Fibroblast of peridontal ligament (primary cell): ENCODE data around the gene CENPW.

ENCODE experiments used
- DNase-seq: peaks from one replicate; pipeline ENCODE4 v3.0.0-alpha.2; 2010; ENCODE audit errors: extremely low read depth

The CENPW gene

DNA sequence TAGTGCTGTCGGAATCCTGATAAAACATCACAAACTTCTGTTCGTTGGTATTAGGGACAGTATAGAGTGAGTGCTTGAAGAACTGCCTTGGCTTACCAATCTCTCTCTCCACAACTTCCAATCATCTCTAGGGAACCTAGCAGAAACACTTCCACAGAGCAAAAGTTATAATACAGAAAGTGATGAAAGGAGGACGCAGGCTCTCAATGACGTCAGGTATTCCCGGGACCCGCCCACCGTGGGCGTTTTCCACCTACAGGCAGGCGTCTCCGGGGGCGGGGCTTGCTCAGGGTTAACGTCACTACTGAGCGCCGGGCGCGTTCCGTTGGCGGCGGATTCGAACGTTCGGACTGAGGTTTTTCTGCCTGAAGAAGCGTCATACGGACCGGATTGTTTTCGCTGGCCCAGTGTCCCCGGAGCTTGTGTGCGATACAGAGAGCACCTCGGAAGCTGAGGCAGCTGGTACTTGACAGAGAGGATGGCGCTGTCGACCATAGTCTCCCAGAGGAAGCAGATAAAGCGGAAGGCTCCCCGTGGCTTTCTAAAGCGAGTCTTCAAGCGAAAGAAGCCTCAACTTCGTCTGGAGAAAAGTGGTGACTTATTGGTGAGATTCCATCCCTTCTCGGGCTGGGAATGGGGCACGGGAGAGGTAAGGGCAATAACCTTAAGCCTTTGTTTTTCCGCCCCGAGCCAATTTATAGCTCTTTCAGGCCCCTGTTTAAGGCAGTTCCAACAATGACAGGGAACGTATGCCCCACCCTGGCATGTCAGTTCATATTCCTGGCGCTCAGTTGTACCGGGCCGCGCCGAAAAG lies at the start of gene CENPW:
TSS of gene CENPW (plus strand) at position 320 of the 814 bp plus-strand sequence. CDS start at position 479, 159 bp downstream.
- DNase-seq, result peak; percentile 85

DNA sequence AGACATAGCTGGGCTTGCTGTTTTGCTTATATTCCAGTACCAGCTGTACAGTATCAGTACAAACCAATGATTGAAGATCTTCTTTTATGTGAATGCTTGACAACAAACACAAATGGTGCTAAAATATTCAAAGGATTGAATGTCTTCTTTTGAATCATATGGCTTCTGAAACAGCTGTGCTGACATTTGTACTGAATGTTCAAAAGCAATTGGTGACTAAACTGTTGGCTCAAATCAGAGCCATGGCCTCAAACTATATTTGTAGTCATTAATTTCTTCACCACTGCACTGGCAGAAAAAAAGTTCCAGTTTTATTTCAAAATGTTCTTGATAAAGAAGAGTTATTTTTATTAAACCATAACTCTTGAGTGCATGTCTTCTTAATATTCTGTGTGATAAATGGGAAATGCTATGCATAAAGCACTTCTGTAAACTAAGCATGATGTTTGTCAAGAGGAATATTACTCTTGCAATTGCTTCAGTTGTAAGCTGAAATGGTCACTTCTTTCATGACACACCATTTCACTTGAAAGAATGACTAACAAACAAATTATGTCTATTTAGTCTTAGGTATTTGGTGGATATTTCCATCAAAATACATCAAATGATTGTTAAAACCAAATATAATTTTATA lies 45.9 kb upstream of the CENPW start:
- DNase-seq, result no peak

DNA sequence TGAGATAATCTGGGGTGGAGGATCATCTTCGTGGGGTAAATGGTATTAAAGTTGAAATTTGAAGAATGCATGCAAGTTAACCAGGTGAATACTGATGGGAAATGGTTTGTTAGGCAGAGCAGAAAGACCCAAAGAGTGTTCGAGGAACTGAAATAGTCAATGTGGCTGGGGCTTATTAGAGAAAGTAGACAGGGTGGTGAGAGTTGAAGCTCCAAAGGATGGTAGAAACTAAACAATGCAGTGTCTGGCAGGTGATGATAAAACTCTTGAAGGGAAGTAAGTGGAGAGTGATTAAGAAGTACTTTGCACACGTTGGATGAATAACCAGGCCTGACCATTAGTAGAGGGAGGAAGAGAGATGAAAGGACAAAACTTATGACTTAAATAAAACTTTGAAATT lies 39.8 kb upstream of the CENPW start:
- no peak for DNase-seq

DNA sequence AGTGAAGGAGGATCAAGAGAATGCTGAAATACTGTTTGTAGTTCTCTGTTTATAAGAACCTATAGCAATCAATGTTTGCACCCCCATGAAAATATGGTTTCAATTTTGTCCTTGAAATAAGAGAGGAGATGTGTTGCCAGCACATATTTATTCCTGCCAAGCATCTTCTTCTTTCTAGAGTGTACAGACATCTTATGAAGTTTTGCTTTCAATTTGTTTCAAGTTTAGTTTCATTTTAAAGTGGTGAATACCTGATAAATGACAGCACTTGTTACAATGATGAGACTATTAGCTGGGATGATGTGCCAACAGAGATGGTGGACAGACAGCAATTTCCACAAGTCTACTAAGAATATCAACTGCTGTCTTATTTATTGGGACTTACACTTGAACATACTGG lies 39.2 kb upstream of the CENPW start:
- peak; percentile 68 for DNase-seq

GRCh38 chr6:126302191-126302590 lies 37.7 kb upstream of the CENPW start:
- no peak for DNase-seq

GRCh38 chr6:126307849-126308248 lies 32.1 kb upstream of the CENPW start:
- peak; percentile 49 for DNase-seq

DNA sequence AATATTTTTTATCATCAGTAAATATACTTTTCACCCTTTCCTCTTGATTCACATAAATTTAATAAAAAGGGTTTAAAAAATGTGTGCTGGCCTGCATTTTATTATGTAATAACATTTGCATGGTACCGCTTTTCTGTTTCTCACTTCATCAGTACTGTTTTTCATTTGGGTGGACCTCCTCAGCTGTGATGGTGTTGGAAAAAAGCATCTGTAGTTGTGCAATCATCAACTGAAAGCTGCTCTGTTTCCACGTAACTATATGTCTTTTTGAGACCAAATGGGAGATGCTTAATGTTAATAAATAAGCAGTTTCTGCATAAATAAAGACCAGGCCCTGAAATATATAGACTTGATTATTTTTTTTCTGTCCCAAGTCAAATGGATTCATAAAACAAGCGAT lies 31.6 kb upstream of the CENPW start:
- no peak for DNase-seq

- peak; percentile 5 for DNase-seq
These were observed 27.8 kb upstream of the CENPW start for GRCh38 chr6:126312013-126312665.

- DNase-seq, result no peak
These were observed 26.0 kb upstream of the CENPW start for GRCh38 chr6:126313941-126314340.

DNA sequence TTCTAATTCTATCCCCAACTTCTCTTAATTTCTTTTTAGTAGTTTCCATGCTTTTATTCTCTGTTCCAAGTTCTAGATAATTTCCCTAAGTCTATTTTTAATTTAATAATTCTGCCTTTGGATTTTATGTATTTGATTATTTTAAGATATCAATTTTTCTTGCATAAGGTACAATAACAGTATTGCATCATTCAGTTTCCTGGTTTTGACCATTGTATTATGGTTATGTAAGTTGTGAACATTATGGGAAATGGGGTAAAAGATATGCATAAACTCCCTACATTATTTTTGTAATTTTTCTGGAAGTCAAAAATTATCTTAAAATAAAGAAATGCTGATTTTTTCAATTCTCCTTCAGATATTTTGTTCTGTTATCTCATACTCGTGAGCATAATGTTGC lies 21.1 kb upstream of the CENPW start:
- no peak for DNase-seq

GRCh38 chr6:126333729-126334128 lies 6.2 kb upstream of the CENPW start:
- DNase-seq, result no peak

DNA sequence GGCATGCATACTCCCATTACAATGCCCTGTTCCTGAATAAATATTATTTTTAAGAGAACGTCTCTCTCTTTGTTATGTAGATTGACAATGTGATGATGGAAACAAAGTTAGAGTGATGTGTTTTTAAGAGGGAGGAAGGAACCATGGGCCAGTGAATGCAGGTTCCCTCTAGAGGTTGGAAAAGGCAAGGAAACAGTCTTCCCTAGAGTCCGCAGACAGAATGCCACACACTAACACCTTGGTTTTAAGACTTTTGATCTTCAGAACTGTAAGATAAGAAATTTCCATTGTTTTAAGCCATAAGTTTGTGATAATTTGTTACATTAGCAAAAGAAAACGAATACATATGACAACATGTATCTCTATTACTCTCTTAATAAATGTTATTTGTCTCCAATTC lies 4.7 kb upstream of the CENPW start:
- DNase-seq, result no peak

- DNase-seq, result peak; percentile 92
These were observed 2.6 kb upstream of the CENPW start for GRCh38 chr6:126337323-126337722.

GRCh38 chr6:126341126-126341525 lies 1.2 kb downstream of the CENPW start:
- no peak for DNase-seq

DNA sequence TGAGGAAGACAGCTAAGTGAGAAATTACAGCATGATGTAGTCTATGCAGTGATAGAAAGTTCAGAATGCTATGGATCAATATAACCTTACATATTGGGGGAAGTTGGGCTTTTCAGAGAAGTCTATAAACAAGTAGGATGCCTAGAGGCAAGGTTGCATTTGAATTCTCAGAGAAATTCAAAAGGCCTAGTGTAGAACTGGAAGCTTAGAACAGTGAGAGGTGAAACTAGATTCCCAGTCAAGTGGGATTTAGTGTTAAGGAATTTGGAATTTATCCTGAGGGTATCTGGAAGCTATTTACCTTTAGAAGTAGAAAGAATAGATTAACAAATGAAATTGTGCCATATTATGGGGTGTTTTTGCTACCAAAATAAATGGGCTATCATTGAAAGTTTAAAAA lies 4.3 kb downstream of the CENPW start:
- DNase-seq, result no peak

DNA sequence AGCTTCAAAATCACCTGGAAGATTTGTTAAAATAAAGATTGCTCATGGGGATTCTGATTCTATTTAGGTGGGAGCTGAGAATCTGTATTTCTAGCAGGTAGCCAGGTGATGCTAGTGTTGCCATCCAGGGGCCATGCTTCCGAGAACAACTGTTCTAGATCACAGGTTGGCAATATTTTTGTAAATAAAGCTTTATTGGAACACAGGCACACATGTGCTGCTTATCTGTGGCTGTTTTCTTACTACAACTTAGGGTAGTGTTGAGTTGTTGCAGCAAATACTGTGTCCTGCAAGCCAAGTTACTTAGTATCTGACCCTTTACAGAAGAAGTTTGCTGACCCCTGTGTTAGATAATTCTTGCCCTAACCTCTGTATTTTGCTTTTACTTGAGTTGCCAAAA lies 12.0 kb downstream of the CENPW start:
- no peak for DNase-seq

- DNase-seq, result no peak
These were observed 12.6 kb downstream of the CENPW start for GRCh38 chr6:126352514-126352913.

GRCh38 chr6:126356526-126356925 lies 16.6 kb downstream of the CENPW start:
- no peak for DNase-seq

- no peak for DNase-seq
These were observed 20.1 kb downstream of the CENPW start for GRCh38 chr6:126359936-126360537.

DNA sequence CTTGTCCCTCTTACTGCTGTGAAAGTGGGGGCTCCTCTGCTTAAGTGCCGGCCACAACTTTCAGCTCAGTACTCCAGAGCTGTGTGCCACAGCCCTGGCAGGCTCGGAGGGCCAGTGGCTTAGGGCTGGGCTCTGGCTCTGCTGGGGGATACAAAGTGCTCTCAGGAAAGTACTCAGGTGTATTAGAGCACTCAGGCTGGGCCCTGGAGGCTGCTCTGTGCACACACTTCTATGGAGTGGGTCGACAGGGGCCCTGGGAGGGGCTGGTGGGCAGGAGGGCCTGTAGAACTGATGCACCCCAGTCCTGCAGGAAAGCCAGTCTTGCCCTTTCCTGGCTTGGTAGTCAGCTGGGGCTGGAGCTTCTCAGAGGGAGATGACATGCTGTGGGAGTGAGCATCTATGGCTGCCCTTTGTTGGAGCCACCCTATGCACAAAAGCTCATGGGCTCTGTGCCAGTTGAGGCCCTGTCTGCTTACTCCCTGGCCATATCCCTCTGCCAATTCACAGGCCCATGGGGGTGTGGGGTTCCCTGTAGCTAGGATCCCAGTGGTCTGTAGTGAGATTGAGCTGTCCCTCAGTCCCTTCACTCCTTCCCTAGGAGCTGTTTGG lies 22.0 kb downstream of the CENPW start:
- DNase-seq, result no peak

DNA sequence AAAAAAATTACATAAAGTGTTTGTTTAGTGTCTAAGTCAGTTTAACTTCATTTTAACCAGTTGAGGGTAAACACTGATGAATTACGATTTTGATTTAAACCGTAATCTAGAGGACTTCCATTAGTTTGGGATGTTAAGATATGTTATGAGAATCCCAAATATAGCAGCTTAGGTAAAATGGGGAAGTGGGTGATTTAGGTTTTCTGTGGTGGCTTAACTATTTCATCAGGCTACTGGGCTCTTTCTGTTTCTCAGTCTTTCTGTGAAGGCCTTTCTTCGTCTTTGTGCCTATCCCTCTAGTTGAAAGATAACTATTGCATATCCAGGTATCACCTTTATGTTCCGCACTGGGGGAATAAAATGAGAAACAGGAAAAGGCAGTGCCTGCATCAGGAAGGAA lies 27.9 kb downstream of the CENPW start:
- no peak for DNase-seq

DNA sequence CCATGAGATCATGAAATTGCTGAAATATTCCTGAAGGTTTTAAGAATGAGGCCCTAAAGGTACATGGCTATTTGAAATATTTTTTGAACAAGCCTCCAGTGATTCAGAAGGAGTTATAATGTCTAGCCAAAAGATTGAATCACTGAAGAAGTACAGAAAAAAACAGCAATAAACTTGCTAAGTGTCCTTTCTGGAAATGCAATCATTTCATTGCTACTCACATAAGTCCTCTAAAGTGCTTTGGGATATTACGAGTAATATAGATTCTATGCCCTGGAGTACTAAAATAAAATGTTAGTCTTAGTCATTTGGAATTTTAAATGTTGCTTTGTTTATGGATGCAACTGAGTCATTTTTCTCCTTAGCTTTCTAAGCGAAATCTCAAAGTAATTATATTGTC lies 32.7 kb downstream of the CENPW start:
- DNase-seq, result peak; percentile 12
